ENCODE data around the gene U2SURP. TPM values are rescaled to one million over a fixed set of nuclear protein-coding genes. Genes with fewer than 3 reads are reported as not detected.
A peak's percentile ranks its signal among the peaks of the same experiment; 100 is the strongest.

Gene U2SURP
- 96.0 and 124 TPM in 2 replicates for total RNA-seq (2014; rRNA removed; shearing (Covaris generic))
- 67.2 and 90.0 TPM in 2 replicates for polyA plus RNA-seq (2015; cell fraction: cytosol; rRNA removed)
- polyA plus RNA-seq (2015; cell fraction: nucleus; rRNA removed): 383 and 410 TPM in 2 replicates

DNA sequence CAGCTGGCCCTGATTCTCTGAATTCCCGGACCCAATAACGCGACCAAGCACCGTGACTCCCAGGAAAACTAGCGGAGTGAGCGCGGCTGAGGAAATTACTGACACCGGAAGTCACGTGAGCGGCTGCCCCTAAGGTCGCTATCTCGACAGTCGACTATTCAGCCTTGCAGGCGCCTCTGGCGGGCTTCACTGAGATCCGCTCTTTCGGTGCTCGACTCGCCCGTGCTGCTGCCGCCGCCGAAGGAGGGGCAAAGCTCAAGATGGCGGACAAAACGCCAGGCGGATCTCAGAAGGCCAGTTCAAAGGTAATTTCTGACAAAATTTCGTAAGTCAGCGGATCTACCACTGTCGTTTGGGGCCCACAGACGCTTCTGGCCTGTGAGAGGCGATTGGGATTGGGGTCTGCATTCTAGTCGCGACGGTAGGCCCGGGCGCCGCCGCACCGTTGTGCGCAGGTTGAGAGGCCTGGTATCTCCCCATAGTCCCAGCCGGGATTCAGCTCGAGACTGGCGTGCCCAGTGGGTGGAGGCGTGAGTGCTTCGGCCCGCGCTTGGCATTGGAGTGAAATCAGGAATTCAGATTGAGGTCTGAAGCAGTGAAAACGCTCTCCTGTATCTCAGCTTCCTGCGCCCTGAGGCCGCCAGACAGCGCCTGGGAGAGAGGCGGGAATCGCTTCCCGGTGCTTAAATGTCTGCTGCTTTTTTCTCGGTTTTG is at the start of gene U2SURP:
TSS of gene U2SURP (plus strand) at position 202 of the 714 bp plus-strand sequence. CDS start at position 261, 59 bp downstream.
- peak; percentile 99 for DNase-seq (ENCODE audit: low read depth)

- DNase-seq (ENCODE audit: low read depth): no peak
Observed at GRCh38 chr3:142951794-142952193, 49.6 kb upstream of the U2SURP start.

DNA sequence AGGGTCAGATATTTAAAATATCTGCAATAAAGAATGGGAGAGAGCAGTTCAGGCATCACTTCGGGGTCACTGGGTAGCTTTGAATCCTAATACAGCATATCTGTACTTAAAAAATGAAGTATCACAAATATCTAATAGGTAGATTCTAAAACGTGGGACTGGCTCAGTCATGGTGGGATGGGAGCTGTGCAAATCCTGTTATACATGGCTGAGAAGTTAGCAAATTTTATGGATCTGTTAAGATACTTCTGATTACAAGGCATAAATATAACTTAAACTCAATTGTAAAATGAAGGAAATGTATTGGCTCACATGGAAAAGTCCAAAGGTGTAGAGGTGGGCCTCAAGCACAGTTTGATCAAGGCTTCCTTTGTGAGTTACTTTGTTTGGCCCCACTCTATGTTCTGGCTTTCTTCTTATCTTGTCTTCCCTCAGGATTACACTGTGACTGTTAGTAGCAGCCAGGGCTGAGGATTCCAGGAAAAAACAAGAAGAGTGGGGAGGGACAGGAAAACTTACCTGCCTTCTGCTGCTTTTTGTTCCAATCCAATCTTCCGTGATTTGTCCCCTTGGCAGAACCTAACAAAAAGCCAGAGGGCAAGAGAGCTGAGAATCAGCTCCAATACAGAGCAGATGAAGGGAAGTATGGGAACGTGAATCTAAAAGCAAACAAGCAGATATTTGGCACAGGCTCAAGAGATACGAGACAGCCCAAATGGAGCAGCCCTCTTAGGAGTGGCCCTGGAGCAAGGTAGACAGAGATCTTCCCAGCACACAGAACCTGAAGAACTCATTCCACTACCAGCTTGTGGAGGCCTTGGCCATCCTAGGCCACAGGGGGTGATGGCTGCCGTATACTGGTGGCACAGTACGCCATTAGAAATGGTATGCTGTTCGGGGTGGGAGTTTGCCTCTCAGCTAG is 48.8 kb upstream of the U2SURP start:
- DNase-seq (ENCODE audit: low read depth): no peak

- DNase-seq (ENCODE audit: low read depth): no peak
Observed at GRCh38 chr3:142953443-142953842, 47.9 kb upstream of the U2SURP start.

DNA sequence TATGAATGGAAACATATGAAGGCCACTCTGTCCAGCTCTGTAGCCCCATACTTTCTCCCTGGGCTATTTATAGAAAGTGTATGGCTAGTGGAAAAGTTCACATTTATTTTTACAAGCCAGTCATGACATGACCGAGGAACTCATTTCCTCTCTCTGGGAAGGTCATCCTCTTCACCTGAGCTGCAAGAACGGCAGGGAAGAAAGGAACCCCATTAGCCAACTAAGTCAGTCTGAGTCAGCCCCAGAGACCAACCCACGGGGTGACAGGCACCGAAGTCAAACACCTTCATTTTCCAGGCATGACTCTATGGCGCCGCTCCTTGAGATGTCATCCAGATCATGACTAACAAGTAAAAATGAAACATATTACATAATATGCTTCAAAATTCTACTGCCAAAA is 42.7 kb upstream of the U2SURP start:
- DNase-seq (ENCODE audit: low read depth): peak; percentile 89

GRCh38 chr3:142960322-142960850 is 41.0 kb upstream of the U2SURP start:
- DNase-seq (ENCODE audit: low read depth): no peak

GRCh38 chr3:142961539-142961938 is 39.8 kb upstream of the U2SURP start:
- DNase-seq (ENCODE audit: low read depth): no peak

GRCh38 chr3:142962175-142962519 is 39.2 kb upstream of the U2SURP start:
- no peak for DNase-seq (ENCODE audit: low read depth)

DNA sequence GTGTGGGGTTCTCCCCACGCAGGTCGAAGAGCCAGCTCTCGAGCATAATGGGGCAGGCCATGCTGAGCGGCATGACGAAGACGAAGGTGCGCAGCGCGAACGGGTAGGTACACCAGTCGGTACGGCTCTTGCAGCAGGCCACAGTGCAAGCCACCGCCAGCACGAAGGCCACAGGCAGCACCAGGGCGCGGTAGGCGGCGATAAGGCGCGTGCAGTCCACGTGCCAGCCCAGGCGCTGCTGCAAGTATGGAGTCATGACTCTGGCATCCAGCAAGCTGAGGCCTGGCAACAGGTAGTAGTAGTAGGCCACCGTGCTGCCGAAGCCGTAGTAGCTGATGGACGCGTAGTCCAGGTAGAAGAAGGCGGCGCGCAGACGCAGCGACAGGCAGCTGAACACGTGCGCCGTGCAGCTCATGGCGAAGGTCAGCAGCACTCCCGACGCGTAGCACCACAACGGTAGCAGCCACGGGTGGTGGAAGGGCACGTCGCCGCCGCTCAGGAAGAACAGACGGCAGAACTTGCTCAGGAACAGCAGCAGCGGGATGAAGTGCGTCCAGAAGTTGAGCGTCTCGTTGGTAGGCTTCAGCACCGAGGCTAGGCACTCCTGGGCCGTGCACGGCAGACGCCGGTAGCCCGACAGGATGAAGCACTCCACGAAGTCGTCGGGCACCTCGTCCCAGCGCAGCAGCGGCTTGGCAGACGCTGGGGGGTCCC is 38.7 kb upstream of the U2SURP start:
- DNase-seq (ENCODE audit: low read depth): no peak

GRCh38 chr3:142963234-142963515 is 38.2 kb upstream of the U2SURP start:
- no peak for DNase-seq (ENCODE audit: low read depth)

- DNase-seq (ENCODE audit: low read depth): no peak
Observed at GRCh38 chr3:142963516-142964448, 37.6 kb upstream of the U2SURP start, which contains the start of gene PAQR9. PAQR9 (minus strand) TSS chr3:142963674; CDS start chr3:142963336, 338 bp downstream.

- DNase-seq (ENCODE audit: low read depth): no peak
Observed at GRCh38 chr3:142965581-142965980, 35.8 kb upstream of the U2SURP start.

GRCh38 chr3:142966808-142967207 is 34.6 kb upstream of the U2SURP start:
- no peak for DNase-seq (ENCODE audit: low read depth)

GRCh38 chr3:142968319-142969025 is 32.9 kb upstream of the U2SURP start:
- no peak for DNase-seq (ENCODE audit: low read depth)

DNA sequence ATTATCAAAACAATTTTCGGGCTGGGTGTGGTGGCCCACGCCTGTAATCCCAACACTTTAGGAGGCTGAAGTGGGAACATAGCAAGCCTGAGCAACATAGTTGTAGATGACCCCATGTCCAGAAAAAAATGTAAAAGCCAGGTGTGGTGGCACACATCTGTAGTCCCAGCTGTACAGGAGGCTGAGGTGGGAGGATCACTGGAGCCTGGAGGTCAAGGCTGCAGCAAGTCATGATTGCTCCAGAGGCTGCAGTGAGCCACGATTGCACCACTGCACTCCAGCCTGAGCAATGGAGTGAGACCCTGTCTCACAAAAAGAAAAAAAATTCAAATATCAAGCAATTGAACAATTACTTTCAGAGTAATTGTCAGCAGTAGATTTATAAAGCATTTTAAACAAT is 29.9 kb upstream of the U2SURP start:
- no peak for DNase-seq (ENCODE audit: low read depth)

- no peak for DNase-seq (ENCODE audit: low read depth)
Observed at GRCh38 chr3:142972092-142972753, 29.1 kb upstream of the U2SURP start.

GRCh38 chr3:142973217-142974009 is 28.0 kb upstream of the U2SURP start:
- no peak for DNase-seq (ENCODE audit: low read depth)

DNA sequence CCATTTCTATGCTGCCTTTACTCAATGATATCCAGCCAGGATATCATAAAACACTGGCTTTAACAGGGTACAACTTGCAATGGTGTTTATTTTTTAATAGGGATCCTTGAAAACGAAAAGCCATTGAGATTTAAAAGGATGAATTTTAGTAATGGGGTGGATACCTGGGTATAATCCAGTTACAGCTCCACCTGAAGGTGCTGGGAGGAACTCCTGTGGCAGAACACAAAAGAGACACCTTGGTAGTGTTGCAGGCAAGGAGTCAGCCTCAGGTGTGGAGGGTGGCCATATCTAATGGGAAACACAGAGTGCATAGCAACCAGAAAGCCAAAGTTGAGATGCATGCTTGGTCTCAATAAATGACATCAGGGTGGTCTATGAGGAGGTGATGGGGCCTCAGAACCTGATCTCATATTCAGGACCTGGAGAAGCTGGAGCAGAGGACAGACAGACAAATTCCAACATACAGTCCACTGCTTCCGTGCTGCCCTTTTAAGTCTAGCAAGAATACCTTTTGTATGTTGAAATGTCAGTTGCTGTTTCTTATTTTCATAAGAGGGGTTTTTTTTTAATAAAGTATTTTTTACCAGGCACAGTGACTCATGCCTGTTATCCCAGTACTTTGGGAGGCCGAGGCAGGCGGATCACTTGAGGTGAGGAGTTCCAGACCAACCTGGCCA is 25.9 kb upstream of the U2SURP start:
- DNase-seq (ENCODE audit: low read depth): no peak
